Limb (tissue), 2 donors: ENCODE data around the gene XYLB.

Experiments
- DNase-seq, 2 donors: peaks; one replicate each; pipeline ENCODE4 v3.0.0-alpha.2; 2016; ENCODE audit errors: extremely low spot score in 2 of 2

The XYLB gene

DNA sequence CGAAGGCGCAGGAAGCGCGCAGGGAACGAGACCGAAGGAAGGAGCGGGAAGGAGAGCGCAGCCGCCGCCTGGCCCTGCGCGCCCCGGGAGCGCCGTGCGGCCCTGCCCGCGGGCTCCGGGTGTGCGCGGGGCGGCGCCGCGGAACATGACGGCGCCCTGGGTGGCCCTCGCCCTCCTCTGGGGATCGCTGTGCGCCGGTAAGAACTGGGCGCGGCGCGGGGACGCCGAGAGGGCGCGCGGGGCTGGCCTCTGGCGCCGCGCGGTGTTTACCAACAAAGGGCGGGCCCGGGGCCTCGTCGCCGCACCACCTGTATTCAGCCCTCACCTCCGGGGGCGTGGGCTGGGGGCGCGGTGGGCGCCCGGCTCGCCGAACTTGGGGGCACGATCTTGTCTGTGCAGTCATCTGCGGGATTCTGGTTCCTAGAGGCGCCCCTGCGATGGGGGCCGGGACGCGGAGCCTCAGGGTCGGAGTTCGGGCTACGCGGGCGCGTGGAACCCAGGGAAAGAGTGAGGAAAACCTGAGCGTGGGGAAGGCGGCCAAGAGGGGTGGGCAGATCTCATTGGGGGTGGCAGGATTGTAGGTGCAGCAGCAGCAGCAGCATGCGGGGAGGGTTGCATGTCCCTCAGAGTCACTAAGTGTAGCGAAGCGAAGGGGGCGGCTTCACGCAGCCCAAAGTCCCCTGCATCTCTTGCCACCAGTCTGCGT lies 107.7 kb downstream of the XYLB start:
- peak in 1 of 2 donors; percentile 67 for DNase-seq

DNA sequence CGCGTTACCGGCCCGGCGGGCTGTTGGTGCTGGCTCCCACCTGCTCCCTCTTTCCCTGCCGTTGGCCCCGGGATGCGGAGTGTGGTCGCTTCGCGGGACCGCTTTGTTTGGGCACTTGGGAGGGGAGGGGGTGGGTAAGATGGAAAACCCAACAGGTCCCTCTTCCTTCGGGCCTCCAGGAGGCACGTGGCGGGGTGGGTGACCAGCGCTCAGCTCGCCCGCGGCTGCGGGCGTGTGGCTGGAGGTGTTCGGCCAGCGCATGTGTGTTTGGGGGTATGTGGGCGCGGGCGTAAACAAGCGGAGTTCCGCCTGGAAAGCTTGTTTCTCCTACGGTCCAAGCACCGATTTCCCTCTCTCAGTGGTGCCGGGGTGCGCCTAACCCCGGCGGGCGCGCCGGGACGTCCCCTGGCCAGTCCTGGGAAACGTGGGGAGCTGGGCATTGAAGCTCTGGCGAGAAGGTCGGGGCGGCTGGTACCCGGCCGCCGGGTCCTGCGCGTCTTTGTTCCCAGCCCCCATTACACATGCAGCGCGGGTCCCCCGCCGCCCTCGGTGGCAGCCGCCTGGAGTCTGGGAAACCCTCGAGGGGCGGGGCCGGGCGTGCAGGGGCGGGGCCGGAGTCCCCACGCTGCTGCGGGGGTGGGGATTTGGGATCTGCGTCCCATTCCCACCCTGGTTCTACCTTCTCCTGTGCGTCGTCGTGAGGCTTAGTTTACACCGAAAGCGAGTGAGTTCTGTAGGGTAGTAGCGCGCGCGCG lies 108.5 kb downstream of the XYLB start:
- DNase-seq: peak; percentile 52 to 89

DNA sequence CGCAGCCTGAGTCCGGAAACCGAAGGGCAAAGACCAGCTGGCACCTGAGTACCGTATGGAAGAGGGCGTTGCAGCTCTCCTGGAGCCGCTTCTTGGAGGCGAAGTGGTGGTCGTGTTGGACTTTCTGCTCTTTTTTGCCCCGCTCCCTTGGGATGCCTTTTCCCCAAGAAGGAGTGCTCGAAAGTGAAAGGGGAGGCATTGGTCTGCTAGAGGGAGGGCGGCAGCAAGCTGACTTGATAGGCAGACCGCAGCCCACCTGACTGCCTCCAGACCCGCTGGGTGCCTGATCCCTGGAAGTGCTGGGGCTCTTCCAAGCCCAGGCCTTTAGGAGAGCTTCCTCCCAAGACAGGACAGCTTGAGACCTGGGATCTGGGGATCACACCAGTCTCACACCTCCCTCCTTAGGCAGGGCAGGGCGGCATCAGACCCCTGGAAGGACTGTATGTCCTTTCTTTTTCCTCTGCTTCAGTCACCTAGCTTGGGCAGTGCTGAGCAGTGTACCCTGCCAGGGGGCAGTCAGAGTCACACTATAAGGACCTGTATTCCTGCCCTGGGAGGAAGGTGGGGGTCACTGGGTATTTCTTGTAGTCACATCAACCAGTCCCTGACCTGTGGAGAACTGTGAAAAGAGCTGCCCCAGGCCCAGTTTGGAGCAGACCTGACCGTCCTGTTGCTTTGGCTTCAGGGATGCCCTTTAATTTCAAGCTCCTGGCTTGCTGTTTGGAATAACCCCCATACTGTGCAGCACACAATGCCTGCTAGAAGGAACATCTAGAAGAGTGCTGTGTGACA lies 109.2 kb downstream of the XYLB start:
- peak in 1 of 2 donors; percentile 15 for DNase-seq

DNA sequence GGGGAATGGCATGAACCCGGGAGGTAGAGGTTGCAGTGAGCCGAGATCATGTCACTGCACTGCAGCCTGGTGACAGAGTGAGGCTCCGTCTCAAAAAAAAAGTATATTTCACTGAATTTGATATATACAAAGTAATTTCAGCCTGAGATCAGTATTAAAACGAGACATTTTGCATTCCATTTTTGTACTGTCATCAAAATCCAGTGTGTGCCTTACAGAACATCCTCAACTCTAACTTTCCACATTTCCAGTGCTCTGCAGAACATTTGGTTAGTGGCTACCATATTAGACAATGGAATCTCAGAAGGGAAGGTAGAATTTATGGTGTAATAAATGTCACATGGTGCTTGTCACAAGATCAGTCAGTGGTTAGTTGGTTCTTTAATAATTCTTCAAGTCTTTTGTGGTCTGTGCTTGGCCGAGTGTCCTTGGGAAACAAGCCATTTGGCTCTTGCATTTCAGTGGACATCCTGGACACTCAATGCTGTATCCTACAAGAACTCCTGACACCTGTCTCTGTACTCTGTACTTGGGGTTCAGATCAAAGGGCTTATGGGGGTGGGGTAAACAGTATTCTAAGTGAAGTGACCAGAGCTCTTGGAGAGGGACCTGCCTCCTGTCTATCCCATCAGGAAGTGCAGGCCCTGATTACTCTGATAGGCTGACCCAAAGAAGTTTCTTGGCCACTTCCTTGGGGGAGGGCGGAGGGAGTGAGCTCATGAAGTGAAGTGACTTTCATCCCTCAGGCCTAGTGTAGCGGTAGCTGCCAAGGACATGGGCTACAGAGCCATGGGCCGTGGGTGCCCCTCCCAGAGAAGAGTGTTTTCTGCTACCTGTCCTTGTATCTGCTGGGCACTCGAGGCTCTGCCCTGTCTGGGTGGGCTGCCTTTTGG lies 110.8 kb downstream of the XYLB start:
- DNase-seq: no peak

DNA sequence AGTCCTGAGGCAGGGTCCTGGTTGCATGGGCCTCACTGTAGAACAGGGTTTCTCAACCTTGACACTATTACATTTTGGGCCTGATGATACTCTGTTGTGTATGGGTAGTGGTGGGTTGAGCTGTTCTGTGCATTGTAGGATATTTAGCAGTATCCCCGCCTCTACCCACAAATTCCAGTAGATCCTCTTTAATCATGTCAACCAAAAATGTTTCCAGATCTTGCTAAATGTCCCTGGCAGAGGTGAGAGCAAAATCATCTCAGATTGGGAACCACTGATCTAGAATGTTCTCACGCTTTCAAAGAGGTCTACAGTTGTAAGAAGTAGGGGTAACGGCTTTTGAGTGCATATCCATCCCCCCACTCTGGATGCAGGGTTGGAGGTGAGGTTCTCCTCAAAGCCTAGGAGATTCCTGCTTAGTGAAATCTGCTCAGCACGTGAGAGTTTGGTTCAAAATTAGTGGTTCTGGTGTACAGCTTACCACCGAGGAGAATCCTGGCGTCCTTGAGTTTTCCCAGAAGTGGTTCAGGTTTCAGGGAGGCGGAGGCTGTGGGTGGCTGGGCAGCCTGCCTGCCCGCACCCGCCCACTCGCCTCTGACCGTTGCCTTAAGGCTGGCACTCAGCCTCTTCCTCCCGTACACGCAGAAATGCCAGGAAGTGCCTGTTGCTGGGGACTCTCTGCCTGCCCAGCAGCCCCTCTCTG lies 112.4 kb downstream of the XYLB start:
- DNase-seq: peak in 1 of 2 donors; percentile 29

DNA sequence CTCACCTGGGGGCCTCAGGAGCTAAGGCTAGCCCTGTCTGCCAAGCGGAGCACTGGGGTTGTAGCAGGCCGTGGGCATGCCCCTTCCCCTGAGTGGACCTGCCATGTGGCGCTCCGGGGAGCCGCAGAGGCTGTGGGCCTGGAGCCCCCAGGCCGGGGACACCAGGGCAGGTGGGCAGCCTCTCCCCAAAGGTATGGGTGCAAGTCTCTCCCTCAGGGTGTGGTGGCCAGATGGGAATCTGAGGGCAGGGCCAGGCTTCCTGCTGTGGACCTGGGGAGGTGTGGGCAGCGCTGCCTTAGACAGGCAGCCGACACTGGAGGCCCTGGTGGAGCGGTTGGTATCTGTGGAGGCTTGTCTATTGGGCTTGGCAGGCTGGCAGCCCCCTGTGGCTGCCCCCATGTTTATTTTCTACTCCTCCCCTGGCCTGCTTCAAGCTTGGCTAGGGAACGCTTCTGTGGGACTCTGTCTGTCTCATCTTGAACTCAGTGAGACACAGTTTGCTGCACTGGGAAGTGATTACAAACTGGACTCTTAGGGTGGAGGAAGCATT lies 113.0 kb downstream of the XYLB start:
- DNase-seq: no peak

DNA sequence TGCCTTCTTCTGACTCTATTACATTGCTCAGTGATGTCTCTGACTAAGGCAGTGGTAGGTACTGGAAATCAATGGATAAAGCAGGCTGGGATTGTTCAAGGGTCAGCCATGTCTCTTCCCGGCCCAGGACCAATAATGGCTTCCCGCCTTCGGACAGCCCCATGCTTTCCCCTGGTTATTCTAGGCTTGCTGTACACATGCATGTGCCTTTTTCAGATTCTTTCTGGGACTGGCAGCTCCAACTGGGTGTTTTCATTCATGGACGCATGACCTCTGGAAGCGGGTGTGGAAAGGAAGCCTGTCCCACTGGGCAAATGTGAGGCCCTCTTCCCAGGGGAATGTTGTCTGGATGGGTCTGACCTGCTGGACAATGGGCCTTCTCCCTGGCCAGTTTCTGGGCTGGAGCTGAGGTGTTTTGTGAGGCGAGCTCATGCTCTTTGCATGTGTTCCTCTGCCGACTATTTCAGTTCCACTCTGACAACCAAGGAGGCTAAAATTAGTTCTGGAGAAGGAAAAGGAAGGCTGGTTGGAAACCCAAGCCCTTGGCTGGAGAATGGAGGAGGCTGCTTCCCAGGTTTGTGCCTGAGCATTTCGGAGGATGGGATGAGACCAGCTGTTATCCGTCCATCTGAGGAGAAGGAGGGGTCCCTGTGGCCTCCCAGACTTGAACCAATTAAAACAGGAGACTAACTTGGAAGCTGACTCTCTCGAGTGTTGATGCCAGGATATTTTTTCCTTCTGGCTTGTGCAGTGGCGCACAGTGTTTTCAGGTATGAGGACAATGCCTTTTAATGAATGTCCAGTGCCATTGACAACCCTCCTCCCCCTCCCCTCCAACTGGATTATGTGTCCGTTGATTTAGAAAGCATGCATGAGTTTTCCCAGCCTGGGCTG lies 114.0 kb downstream of the XYLB start:
- DNase-seq: peak in 1 of 2 donors; percentile 70
